GM19328 (cell line): ENCODE results near the gene CDK18.

Source experiments
- ATAC-seq: cut with Tn5 transposase; IDR thresholded peaks from one replicate; pipeline ENCODE4 v1.9.1; 2021; ENCODE audit warnings: mild to moderate bottlenecking, moderate library complexity; ENCODE audit not compliant: unreplicated experiment

CDK18 gene

GRCh38 chr1:205502111-205502810 lies 2.2 kb upstream of the CDK18 start:
- ATAC-seq: no peak

DNA sequence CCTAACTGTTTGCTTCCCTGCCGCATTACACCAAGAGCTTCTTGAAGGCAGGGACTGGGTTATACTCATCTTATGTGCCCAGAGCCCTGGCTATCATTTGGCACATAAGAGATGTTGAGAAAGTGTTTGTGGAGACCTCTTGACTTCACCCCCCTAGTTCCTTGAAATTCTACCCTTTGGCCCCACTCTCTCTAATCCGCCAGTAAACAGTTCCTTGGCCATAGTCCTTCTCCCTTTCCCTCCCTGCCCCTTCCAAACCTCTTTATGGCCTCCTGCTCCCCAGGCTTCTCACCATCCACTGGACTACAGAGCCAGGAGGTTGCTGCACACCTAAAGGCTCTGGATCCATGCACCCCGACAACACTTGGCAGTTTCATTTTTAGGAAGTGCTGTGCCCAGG lies 1.5 kb upstream of the CDK18 start:
- no peak for ATAC-seq

- ATAC-seq: no peak
These were observed 734 bp downstream of the CDK18 start for GRCh38 chr1:205505076-205505729.

GRCh38 chr1:205505791-205506190 lies 1.3 kb downstream of the CDK18 start:
- ATAC-seq: no peak

- ATAC-seq: no peak
These were observed 2.1 kb downstream of the CDK18 start for GRCh38 chr1:205506409-205507200.

- ATAC-seq: no peak
These were observed 3.8 kb downstream of the CDK18 start for GRCh38 chr1:205508227-205508714.

DNA sequence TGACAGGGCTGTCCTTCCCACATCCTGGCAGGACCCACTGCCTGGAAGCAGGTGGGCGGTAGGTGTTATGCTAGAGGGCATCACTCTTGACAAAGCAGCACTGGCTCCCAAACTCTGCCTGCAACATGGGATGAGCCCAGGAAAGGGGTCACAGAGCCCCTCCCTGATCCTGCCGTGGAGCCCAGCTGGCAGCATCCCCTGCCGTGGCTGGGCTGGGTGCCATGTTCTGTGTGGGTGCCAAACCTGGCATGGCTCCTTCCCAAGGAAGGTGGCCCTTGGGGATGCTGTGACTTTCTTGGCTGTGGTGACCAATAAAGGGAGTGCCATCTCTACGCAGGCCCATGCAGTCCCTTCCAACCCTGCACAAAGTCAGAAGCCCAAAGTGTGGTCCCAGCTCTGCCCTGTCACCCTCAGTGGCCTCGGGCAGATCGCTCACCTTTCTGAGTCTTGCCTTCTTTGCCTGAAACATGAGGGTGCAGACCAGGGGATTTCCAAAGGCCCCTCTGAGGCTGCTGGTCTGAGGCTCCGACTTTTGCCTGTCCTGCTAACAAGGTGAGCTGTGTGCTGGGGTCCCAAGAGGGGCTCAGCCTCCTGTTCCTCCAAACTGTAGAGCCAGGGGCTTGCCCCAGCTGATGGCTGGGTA lies 6.0 kb downstream of the CDK18 start:
- ATAC-seq: no peak

GRCh38 chr1:205510951-205511330 lies 6.5 kb downstream of the CDK18 start:
- ATAC-seq: no peak

DNA sequence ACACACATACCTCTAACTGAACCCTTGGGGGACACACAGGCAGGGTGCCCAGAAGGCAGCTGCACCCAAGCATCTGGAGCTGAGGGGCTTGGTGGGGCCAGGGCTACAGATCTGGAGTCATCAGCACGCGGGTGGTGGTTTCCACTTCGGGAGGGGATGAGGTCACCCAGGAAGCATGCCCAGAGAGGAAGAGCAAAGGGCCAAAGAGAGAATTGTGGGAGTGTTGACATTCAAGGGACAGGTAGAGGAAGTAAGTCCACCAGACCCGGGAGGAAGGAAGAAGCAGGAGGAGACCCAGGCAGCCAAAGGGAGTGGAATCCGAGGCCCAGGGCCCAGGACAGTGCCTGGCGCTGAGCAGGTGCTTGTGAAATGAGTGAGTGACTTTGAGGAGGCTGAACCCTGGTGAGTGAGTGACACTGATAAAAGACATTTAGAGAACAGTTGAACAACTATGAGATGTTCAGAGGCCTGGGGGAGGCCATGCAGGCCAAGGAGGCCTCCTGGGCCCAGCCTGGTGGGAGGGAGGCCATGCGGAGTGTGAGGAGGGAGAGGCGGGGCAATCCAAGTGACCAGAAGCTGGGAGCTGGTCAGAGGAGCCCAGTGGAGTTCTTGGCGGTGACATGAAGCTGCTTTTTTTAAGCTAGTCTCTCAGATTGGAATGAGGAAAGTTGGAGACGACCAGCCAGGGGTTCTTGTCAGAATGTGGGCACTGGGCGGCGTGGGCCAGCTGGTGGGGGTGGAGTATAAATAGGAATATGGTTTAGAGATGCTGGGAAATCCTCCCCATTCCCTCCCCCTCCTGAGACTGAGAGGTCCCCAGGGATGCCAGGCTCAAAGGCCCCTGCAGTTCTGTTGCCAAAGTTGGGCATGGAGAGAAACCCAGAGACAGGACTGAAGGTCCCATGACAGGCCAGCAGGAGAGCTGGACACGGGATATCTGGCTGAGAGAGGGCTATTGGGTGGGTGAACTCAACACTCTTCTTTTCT lies 7.9 kb downstream of the CDK18 start:
- no peak for ATAC-seq

- ATAC-seq: no peak
These were observed 9.3 kb downstream of the CDK18 start for GRCh38 chr1:205513774-205514173.

GRCh38 chr1:205514211-205515142 lies 10.0 kb downstream of the CDK18 start:
- no peak for ATAC-seq

- ATAC-seq: no peak
These were observed 11.3 kb downstream of the CDK18 start for GRCh38 chr1:205515781-205516253.

GRCh38 chr1:205516362-205516761 lies 11.9 kb downstream of the CDK18 start:
- ATAC-seq: no peak

DNA sequence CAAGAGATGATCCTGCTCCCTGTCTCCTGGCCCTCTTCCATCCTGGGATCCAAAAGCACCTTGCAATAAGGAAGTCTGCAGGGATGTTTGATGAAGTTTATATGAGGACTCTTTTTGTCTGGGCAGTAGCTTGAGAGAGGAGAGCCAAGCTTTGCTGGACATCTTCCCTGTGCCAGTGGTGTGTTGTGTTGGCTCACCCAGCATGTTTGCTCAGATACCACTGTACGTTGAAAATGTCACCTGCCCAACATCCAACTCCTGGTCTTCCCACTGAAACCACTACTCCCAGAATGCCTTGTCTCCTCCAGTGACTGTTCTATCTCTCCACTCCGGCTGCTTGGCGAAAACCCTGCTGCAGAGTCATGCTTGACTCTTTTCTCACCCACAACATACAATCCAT lies 12.8 kb downstream of the CDK18 start:
- no peak for ATAC-seq

GRCh38 chr1:205517763-205518162 lies 13.3 kb downstream of the CDK18 start:
- no peak for ATAC-seq

GRCh38 chr1:205518661-205519540 lies 14.4 kb downstream of the CDK18 start:
- ATAC-seq: no peak

GRCh38 chr1:205519541-205520131 lies 15.2 kb downstream of the CDK18 start:
- ATAC-seq: no peak
